H9 (cell line): ENCODE results near the gene FUS. TPM values are rescaled to one million over a fixed set of nuclear protein-coding genes. Genes with fewer than 3 reads are reported as not detected.

Source experiments
- DNase-seq: peaks from one replicate; pipeline ENCODE4 v3.0.0-alpha.2; 2017
- H2AFZ ChIP-seq: one replicate; pipeline ENCODE4 v1.6.1; 2013; ENCODE audit warnings: mild to moderate bottlenecking, low read length, control low read depth, moderate library complexity
- H2AK5ac ChIP-seq: 2 replicates; pipeline ENCODE4 v1.6.1; 2013; ENCODE audit warnings: low read length, control low read depth, mixed read lengths; ENCODE audit not compliant: insufficient read length
- H2BK120ac ChIP-seq: one replicate; pipeline ENCODE4 v1.6.1; 2013; ENCODE audit warnings: low read depth, mild to moderate bottlenecking, low read length, control low read depth, inconsistent platforms; ENCODE audit not compliant: poor library complexity, severe bottlenecking
- H2BK12ac ChIP-seq: 2 replicates; pipeline ENCODE4 v1.6.1; 2013; ENCODE audit warnings: low read length, control low read depth, mixed read lengths, low read depth; ENCODE audit not compliant: insufficient read length
- H2BK15ac ChIP-seq: 2 replicates; pipeline ENCODE4 v1.6.1; 2013; ENCODE audit warnings: low read depth, low read length, control low read depth
- H2BK20ac ChIP-seq: one replicate; pipeline ENCODE4 v1.6.1; 2013; ENCODE audit warnings: low read depth, mild to moderate bottlenecking, low read length, control low read depth, inconsistent platforms; ENCODE audit not compliant: poor library complexity, severe bottlenecking
- H2BK5ac ChIP-seq: 2 replicates; pipeline ENCODE4 v1.6.1; 2013; ENCODE audit warnings: low read length, control low read depth, mixed read lengths; ENCODE audit not compliant: insufficient read length
- H3K14ac ChIP-seq: 2 replicates; pipeline ENCODE4 v1.6.1; 2013; ENCODE audit warnings: low read length, control low read depth; ENCODE audit not compliant: insufficient read depth
- H3K18ac ChIP-seq: 2 replicates; pipeline ENCODE4 v1.6.1; 2013; ENCODE audit warnings: low read depth, mild to moderate bottlenecking, mixed read lengths, low read length, control low read depth; ENCODE audit not compliant: insufficient read length
- H3K23ac ChIP-seq: 2 replicates; pipeline ENCODE4 v1.6.1; 2013; ENCODE audit warnings: low read length, control low read depth, mixed read lengths, low read depth; ENCODE audit not compliant: insufficient read length
- H3K23me2 ChIP-seq: 2 replicates; pipeline ENCODE4 v1.6.1; 2013; ENCODE audit warnings: low read depth, mild to moderate bottlenecking, mixed read lengths, low read length, control low read depth; ENCODE audit not compliant: insufficient read length, poor library complexity, severe bottlenecking
- H3K27ac ChIP-seq: 2 replicates; pipeline ENCODE4 v1.5.1; 2013; ENCODE audit warnings: low read length, control low read depth, mixed read lengths, low read depth; ENCODE audit not compliant: insufficient read length
- H3K27me3 ChIP-seq: 2 replicates; pipeline ENCODE4 v1.6.1; 2013; ENCODE audit warnings: low read length, control low read depth, inconsistent platforms; ENCODE audit not compliant: insufficient read depth
- H3K4ac ChIP-seq: 2 replicates; pipeline ENCODE4 v1.6.1; 2013; ENCODE audit warnings: low read depth, mild to moderate bottlenecking, control low read depth, inconsistent platforms, low read length, moderate library complexity
- H3K4me1 ChIP-seq: 2 replicates; pipeline ENCODE4 v1.6.1; 2013; ENCODE audit warnings: low read length, control low read depth, inconsistent platforms; ENCODE audit not compliant: insufficient read depth
- H3K4me2 ChIP-seq: 2 replicates; pipeline ENCODE4 v1.6.1; 2013; ENCODE audit warnings: low read length, control low read depth, mixed read lengths; ENCODE audit not compliant: insufficient read length, insufficient read depth
- H3K56ac ChIP-seq: 2 replicates; pipeline ENCODE4 v1.6.1; 2013; ENCODE audit warnings: low read depth, mild to moderate bottlenecking, mixed read lengths, low read length, control low read depth; ENCODE audit not compliant: insufficient read length
- H3K79me1 ChIP-seq: 2 replicates; pipeline ENCODE4 v1.6.1; 2013; ENCODE audit warnings: low read depth, mild to moderate bottlenecking, moderate library complexity, low read length, control low read depth, inconsistent platforms; ENCODE audit not compliant: insufficient read depth, poor library complexity, severe bottlenecking
- H3K79me2 ChIP-seq: 2 replicates; pipeline ENCODE4 v1.6.1; 2013; ENCODE audit warnings: low read length, control low read depth, inconsistent platforms; ENCODE audit not compliant: insufficient read depth
- H3K9ac ChIP-seq: 2 replicates; pipeline ENCODE4 v1.6.1; 2013; ENCODE audit warnings: low read length, control low read depth, mixed read lengths; ENCODE audit not compliant: insufficient read length; ENCODE audit errors: extremely low read depth
- H3K9me3 ChIP-seq: one replicate; pipeline ENCODE4 v1.6.1; 2013; ENCODE audit warnings: low read depth, low read length, inconsistent platforms; ENCODE audit not compliant: control insufficient read depth
- H3T11ph ChIP-seq: one replicate; pipeline ENCODE4 v1.6.1; 2013; ENCODE audit warnings: mild to moderate bottlenecking, low read length, control low read depth, inconsistent platforms
- H4K20me1 ChIP-seq: one replicate; pipeline ENCODE4 v1.6.1; 2013; ENCODE audit not compliant: control insufficient read depth, insufficient read length, insufficient read depth
- H4K5ac ChIP-seq: 2 replicates; pipeline ENCODE4 v1.6.1; 2013; ENCODE audit warnings: low read depth, mild to moderate bottlenecking, mixed read lengths, low read length, control low read depth; ENCODE audit not compliant: insufficient read length
- H4K8ac ChIP-seq: replicated peaks from 2 replicates; pipeline ENCODE4 v1.6.1; 2013; ENCODE audit warnings: low read length, control low read depth, mixed read lengths, low read depth; ENCODE audit not compliant: insufficient read length
- H4K91ac ChIP-seq: 2 replicates; pipeline ENCODE4 v1.6.1; 2013; ENCODE audit warnings: low read depth, mild to moderate bottlenecking, moderate library complexity, mixed read lengths, low read length, control low read depth; ENCODE audit not compliant: insufficient read length
- H3K27ac Mint-ChIP-seq, 3 experiments: 2 replicates in 2 of 3; 3 replicates in 1 of 3; pipeline ENCODE4 v1.8.0; 2020 to 2021; ENCODE audit warnings: mixed read lengths in 3 of 3, mild to moderate bottlenecking in 1 of 3, moderate library complexity in 1 of 3
- H3K27me3 Mint-ChIP-seq: 2 replicates; pipeline ENCODE4 v1.8.0; 2021; ENCODE audit warnings: low read depth, mild to moderate bottlenecking, moderate library complexity, mixed read lengths
- H3K36me3 Mint-ChIP-seq, 3 experiments: 2 replicates in 2 of 3; 3 replicates in 1 of 3; pipeline ENCODE4 v1.8.0; 2020 to 2021; ENCODE audit warnings: low read depth in 3 of 3, mixed read lengths in 3 of 3; ENCODE audit not compliant: insufficient read depth in 1 of 3
- H3K4me1 Mint-ChIP-seq, 2 experiments: 2 replicates each; pipeline ENCODE4 v1.8.0; 2020; ENCODE audit warnings: mixed read lengths in 2 of 2
- H3K4me3 Mint-ChIP-seq, 2 experiments: 2 replicates in 1 of 2; 3 replicates in 1 of 2; pipeline ENCODE4 v1.8.0; 2020 to 2021; ENCODE audit warnings: mild to moderate bottlenecking in 2 of 2, mixed read lengths in 2 of 2, moderate library complexity in 1 of 2
- H3K9me3 Mint-ChIP-seq, 2 experiments: 2 replicates in 1 of 2; 3 replicates in 1 of 2; pipeline ENCODE4 v1.8.0; 2020; ENCODE audit warnings: mild to moderate bottlenecking in 2 of 2, mixed read lengths in 2 of 2, moderate library complexity in 1 of 2
- WGBS: extraction: QIAGEN DNeasy Blood & Tissue Kit; methylation state at CpG from one replicate; pipeline ENCODE4 v1.1.7; 2013; ENCODE audit warnings: missing lambda C conversion rate, low lambda C conversion rate, mixed read lengths; ENCODE audit not compliant: insufficient read length; ENCODE audit errors: extremely low coverage; 5-methylcytosine and 5-hydroxymethylcytosine counted together
- total RNA-seq: library from RNA; stranded (reverse); gene quantifications from 2 replicates; pipeline ENCODE4 v1.2.1, GENCODE V29; 2021
- TF ChIP-seq, protein P1 (sequence below): fragments of 200-600 bp; sonication (generic); conservative IDR thresholded peaks from 3 replicates; pipeline ENCODE4 v1.8.0; 2021; ENCODE audit warnings: antibody characterized with exemption, mild to moderate bottlenecking

The FUS gene
- total RNA-seq, 1 experiment from 2014 or later: 1,034 TPM

DNA sequence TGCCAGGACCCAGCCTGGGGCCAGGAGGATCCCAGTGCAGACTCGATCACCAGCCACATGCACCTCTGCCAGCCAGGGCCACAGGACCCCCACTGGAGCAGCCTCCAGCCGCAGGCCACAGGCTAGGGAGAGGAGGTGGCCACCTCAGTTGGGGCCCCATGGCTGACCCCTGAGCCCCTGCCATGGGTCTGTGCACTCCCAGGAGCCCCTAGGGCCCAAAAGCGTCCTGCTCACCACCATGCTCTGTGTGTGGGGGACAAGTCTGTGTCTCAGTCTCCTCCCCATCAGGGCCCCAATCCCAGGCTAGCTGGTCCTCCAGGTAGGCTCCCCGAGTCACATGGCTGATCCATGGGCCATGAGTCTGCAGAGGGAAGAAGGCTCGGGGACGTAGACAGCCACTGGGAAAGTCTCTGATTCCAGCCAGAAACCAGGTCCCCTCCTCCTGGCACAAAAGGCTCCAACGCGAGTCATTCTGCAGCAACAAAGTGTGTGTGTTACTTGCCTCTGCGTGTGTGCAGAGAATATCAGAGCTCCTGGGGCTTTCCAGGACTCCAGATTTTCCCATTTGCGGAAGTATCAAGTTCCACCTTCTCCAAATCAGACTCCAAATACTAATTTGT, 38.3 kb upstream of the FUS start:
- Histone ChIP-seq H3K14ac (no peak overlapping the region; the same call in 1 of the 2 replicates), H3K9ac (no peak overlapping the region), H2BK15ac (no peak overlapping the region), H4K20me1 (no peaks in the 10 kb centered on the region), H2BK12ac (no peak overlapping the region), H2AFZ (no peak overlapping the region), H3K4ac (no peak overlapping the region), H3K4me2 (peak overlapping the region; percentile 54), H4K91ac (no peak overlapping the region), H3K9me3 (no peaks in the 10 kb centered on the region), H4K8ac (no peak overlapping the region), H3K27me3 (no peaks in the 10 kb centered on the region; the same call in 1 of the 2 replicates), H3K56ac (no peak overlapping the region), H3K23me2 (no peaks in the 10 kb centered on the region), H3K23ac (no peak overlapping the region), H3K4me1 (peaks cover 4% of the 10 kb centered on the region), H3T11ph (no peak overlapping the region), H2AK5ac (no peak overlapping the region), H2BK120ac (no peak overlapping the region), H3K79me2 (no peaks in the 10 kb centered on the region), H3K27ac (no peak overlapping the region), H3K18ac (no peak overlapping the region), H2BK20ac (no peak overlapping the region), H2BK5ac (no peak overlapping the region), H4K5ac (no peak overlapping the region), H3K79me1 (no peaks in the 10 kb centered on the region)
- Mint-ChIP-seq H3K27ac (peak overlapping the region; percentile 68 to 92 (median 86); a peak in 5 of 7 replicates), H3K9me3 (no peaks in the 10 kb centered on the region), H3K4me1 (peaks cover 26 to 41% of the 10 kb centered on the region in 2 experiments), H3K36me3 (no peaks in the 10 kb centered on the region), H3K27me3 (peaks cover 30% of the 10 kb centered on the region), H3K4me3 (peak overlapping the region; percentile 54 to 76)
- DNase-seq: peak; percentile 54
- WGBS: no CpG with 5 or more reads among the region's 10 CpGs
- TF ChIP-seq, protein P1, sequence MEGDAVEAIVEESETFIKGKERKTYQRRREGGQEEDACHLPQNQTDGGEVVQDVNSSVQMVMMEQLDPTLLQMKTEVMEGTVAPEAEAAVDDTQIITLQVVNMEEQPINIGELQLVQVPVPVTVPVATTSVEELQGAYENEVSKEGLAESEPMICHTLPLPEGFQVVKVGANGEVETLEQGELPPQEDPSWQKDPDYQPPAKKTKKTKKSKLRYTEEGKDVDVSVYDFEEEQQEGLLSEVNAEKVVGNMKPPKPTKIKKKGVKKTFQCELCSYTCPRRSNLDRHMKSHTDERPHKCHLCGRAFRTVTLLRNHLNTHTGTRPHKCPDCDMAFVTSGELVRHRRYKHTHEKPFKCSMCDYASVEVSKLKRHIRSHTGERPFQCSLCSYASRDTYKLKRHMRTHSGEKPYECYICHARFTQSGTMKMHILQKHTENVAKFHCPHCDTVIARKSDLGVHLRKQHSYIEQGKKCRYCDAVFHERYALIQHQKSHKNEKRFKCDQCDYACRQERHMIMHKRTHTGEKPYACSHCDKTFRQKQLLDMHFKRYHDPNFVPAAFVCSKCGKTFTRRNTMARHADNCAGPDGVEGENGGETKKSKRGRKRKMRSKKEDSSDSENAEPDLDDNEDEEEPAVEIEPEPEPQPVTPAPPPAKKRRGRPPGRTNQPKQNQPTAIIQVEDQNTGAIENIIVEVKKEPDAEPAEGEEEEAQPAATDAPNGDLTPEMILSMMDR: no peak
